COLO829 (cell line): ENCODE data around the gene ENOX2.
A peak's percentile ranks its signal among the peaks of the same experiment; 100 is the strongest.
"Not testable (repeated sequence)": the region's sequence is repeated elsewhere in the genome, so short reads cannot be mapped to it uniquely, and the experiment has no call there.

ENCODE experiments used
- DNase-seq: peaks from one replicate; pipeline ENCODE4 v3.0.0; 2012; ENCODE audit warnings: low spot score

ENOX2 gene

DNA sequence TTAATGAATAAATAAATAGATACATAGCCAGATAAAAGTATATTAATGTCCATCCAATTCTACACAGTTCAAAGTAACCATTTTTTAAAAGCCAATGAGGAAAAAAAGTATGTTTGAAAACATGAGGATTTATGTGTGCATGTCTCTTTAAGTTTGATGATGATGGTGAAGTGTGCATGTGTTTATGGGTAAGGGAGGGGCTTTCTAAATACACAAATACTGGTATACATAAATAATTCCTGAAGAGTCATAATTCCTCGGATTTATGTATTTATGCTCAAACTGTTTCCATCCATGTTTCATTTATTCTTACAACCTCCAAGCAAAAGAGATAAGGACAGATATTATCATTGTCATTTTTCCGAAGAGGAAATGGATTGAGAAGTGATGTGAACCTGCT is 75.4 kb downstream of the ENOX2 start:
- DNase-seq = no peak

DNA sequence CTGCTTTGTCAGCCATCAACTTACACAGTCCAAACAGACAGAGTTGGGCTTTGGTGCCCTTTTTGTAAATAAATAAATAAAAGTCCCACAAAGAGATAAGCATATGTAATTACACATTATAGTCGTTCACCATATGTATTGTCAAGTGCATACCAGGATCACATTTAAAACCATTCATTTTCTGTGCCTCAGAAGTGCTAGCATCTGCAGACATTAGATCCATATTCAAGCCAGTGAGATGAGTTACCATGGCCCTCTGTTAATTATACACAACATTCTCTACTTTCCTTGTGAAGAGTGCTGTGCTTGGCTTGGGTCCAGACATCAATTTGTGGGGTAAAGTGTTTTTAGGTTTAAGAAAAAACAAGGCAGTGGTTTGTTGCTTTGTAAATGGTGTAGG is 76.8 kb downstream of the ENOX2 start:
- DNase-seq = no peak

DNA sequence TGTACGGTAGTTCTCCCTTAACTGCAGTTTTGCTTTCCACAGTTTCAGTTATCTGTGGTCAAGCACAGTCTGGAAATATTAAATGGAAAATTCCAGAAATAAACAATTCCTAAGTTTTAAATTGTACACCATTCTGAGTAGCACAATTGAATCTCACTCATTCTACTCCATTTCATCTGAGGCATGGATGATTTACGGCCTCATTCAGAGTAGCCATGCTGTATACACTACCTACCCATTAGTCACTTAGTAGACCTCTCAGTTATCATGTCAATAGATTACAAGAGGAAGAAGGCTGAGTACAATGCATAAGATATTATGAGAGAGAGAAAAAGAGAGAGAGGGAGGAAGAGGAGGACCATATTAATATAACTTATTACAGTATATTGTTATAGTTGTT is 77.5 kb downstream of the ENOX2 start:
- no peak for DNase-seq

DNA sequence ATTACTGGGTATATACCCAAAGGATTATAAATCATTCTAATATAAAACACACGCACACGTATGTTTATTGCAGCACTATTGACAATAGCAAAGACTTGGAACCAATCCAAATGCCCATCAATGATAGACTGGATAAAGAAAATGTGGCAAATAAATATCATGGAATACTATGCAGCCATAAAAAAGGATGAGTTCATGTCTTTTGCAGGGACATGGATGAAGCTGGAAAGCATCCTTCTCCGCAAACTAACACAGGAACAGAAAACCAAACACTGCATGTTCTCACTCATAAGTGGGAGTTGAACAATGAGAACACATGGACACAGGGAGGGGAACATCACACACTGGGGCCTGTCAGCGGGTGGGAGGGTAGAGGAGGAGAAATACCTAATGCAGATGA is 83.6 kb downstream of the ENOX2 start:
- not testable (repeated sequence) for DNase-seq

DNA sequence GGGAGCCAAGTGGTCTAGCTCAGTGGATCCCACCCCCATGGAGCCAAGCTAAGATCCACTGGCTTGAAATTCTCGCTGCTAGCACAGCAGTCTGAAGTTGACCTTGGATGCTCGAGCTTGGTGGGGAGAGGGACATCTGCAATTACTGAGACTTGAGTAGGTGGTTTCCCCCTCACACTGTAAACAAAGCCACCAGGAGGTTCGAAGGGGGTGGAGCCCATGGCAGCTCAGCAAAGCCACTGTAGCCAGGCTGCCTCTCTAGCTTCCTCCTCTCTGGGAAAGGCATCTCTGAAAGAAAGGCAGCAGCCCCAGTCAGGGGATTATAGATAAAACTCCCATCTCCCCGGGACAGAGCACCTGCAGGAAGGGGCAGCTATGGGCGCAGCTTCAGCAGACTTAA is 89.1 kb downstream of the ENOX2 start:
- DNase-seq = not testable (repeated sequence)

DNA sequence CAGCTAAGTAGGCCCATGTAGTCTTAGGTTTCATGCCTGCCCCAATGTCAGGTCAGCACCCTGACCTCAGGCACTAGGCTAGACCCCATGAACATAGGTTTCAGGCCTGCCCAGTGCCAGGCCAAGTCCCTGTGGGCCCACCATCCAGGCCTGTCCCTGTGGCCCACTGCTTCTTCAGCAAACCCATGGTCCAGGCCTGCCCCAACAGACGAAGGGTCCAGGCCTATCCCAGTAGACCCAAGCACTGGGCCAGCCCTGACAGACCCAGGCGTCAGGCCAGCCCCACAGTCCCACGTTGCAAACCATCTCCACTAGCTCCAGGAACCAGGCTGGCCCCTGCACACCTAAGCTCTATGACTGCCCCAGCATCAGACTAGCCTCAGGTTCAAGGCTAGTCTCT is 92.4 kb downstream of the ENOX2 start:
- DNase-seq = no peak

DNA sequence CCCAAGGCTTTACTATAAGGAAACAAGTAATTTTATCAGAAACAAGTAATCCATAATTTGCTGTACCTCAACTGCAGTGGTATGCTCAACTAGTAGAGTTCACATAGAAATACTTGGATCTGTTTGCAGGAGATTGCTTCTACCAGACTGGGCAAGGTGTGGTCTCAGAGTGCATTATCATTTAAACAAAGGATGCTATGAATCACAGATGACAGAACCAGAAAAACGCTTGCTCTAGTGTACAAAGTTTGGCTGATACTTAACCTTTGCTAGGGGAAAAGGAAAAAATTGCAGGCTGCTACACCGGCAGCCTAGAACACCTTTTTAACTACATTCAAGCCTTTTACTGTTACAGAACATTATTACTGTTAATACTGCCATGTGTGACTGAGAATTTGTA is 97.1 kb downstream of the ENOX2 start:
- DNase-seq = no peak

DNA sequence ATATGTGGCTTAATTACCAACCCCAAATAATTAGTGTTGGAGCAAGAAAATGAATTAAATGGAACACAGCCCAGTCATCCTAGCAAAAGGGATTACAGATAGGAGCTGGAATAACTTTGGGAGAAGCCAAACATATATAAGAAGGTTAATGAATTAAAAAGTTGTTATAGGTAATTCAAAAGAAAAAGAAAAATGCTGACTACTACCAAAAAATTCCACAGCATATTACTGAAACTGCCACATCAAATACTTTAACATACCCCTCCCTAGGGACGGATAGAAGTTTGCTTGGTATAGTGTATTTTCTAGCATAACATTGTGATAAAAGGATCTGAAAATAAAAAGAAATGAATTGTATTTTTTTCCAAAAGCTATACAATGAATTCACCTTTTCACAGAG is 99.5 kb downstream of the ENOX2 start:
- no peak for DNase-seq

DNA sequence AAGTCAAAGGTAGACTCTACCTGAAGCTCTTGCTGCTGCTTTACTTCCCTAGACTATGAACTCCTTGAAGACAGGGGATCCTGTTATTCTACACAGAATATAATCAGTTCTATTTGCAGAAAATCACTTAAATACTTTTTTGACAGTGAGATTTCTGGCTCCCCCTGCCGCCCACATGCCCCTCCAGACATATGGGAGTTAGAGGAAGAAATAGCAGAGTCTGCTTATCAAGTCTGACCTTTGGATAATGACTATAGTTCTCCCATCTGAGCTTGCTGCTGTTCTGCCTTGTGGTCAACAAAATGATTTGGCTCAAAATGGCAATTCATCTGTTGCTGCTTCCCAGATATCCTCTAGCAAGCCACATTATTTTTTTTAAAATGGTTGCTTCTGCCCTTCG is 101.1 kb downstream of the ENOX2 start:
- DNase-seq = no peak

DNA sequence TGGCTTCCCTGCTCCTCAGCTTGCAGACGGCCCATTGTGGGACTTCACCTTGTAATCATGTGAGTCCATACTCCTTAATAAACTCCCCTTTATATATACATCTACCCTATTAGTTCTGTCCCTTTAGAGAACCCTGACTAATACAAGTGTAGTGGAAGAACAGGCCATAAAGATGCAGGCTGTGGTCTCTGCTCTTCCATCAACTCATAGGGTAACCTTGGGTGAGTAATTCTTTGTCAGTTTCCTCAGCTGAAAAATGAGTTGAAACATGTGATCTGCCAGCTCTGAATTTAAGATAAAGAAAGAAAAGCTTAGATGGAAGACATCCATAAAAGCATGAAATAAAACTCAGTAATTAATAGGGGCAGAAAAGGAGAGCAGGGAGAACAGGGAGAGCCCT is 103.6 kb downstream of the ENOX2 start:
- DNase-seq = no peak

DNA sequence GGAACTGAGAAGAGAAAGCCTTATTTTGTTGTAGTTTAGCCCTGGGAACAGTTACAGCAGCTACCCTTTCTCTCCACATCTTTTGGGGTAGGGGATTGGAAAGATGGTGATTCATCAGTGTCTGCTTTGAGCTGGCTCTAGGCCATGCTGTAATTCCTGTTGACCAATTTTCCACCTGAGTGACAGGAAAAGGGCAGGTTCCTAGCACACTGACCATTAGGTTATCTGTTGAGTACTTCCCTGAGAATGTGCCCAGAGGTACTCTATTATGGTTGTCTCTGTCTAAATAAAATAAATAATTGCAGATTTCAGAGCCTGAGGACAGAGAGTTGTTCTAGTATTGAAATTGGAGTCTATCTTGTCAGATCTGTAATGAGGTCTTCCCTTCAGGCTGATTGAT is 109.0 kb downstream of the ENOX2 start:
- DNase-seq = no peak

DNA sequence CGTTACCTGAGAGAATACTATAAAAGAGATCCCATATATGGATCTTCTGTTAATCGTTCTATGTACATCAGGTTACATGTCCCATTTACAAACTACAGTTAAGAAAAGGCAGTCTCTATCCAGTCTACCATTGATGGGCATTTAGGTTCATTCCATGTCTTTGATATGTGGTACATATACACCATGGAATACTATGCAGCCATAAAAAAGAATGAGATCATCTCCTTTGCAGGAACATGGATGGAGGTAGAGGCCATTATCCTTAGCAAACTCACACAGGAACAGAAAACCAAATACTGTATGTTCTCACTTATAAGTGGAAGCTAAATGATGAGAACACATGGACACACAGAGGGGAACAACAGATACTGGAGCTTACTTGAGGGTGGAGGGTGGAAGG is 111.1 kb downstream of the ENOX2 start:
- DNase-seq = not testable (repeated sequence)

DNA sequence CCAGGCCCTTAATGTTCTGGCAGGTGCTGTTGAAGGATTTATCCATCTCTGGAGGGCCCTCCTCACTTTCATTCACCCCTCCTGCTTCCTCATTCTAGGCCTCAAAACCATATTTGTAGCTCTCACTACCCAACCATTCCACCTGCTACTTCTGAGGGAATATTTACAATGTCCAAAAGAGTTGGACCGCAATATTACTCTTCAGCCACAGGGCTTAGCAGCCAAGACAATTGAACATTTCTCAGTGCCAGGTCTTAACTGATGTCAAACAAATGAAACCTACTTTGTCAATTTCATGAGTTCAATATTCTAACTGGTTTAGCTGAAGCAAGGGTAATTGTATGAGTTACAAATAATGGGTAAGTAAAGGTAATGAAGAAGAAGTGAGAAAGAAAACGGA is 113.2 kb downstream of the ENOX2 start:
- no peak for DNase-seq

DNA sequence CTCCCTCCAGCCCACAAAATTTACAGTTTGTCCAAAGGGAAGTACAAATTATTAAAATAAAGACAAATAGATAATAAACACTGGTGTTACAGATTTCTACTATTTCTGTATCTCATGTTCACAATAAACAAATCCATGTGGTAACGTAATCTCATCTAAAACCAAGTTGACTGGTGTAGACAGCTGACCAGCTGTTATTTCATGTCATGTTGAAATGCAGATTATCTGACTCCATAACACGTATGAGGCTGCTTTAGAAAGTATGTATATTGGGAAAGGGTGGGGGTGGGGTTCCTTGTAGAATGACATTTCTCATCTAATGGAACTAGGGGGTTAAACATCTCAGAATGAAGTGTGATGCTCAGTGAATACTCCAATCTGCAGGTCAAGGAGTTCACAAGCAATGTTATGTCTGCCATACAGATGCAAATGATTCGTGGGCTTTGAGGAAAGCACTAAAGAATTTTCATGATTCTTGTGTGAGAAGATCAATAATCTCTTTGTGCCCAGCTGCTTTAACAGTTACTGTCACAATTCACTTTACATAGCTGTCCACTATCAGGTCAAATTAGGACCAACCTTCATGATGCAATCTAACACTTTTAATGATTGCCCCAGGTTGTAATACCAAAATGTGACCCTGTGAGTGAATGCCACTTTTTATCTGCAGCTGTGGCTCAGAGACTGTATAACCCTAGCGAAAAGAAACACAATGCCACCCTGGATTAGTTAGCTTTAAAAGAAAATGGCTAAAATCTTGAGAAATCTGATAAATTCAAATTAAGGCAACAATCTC is 114.0 kb downstream of the ENOX2 start:
- DNase-seq = no peak

DNA sequence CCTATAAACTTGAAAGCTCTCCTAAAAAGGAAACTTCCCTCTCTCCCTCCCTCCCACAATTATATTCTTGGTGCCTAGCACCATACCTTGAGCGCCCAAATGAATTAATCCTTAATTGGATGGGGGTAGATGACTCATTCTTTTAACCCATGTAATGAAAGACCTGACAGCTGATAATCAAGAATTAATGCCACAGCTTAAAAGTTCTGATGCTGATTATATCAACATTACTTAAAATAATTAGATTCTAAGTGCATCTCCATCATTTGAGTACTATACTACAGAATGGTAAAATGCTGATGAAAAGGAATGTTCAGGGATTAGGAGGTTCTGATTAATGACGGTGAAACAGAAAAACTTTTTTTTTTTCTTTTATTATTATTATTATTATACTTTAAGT is 117.0 kb downstream of the ENOX2 start:
- DNase-seq = no peak

DNA sequence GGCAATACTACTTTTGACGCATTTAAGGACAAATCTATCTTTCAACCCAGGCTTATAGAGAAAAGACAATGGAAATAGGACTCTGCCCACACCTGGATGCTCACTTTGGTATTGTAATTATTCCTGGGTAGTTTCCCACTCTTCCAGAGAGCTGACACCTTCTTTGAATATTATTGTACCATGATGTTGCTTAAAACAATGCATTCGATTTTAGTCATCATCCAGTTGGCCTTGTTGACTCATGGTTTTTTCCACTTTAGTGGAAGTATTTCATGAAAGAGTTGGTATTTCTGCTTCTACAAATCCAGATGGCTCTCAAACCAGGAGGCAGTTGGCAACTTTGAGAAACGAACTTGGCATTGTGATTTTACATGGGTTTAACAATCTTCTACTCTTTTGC is 124.2 kb downstream of the ENOX2 start:
- DNase-seq = no peak

DNA sequence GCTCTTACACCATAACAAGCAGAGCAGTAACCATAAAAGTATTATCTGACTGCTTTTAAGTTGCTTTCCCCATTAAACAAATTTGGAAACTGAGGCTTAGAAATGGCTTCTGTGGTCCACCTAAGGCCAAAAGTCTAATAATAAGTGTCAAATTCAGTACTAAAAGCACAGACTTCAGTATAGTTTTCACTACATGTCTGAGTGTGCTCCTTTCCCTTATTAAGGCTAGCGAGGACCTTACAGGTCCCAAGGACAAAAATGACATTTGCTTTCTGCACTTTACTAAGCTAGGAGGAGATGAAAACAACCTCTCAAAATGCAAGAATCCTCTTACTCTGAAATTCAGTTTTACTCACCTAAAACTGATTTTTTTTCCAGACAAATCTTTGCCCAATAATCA is 127.2 kb downstream of the ENOX2 start:
- DNase-seq = no peak

DNA sequence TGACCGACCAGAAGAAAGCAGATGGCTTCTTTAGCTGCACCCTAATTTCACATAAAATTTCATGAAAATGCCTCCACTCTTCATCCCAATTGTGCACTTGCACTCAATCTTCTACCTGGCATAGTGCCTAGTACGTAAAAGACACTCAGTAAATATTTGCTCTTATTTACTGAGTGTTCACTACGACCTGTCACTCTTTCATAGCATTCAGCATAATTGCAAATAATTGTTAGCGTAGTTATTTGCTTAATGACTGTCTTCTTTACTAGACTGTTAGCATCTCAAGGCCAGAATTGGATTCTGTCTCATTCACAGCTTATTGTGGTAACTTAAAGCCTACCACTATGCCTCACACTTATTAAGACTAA is 130.2 kb downstream of the ENOX2 start:
- DNase-seq = no peak

DNA sequence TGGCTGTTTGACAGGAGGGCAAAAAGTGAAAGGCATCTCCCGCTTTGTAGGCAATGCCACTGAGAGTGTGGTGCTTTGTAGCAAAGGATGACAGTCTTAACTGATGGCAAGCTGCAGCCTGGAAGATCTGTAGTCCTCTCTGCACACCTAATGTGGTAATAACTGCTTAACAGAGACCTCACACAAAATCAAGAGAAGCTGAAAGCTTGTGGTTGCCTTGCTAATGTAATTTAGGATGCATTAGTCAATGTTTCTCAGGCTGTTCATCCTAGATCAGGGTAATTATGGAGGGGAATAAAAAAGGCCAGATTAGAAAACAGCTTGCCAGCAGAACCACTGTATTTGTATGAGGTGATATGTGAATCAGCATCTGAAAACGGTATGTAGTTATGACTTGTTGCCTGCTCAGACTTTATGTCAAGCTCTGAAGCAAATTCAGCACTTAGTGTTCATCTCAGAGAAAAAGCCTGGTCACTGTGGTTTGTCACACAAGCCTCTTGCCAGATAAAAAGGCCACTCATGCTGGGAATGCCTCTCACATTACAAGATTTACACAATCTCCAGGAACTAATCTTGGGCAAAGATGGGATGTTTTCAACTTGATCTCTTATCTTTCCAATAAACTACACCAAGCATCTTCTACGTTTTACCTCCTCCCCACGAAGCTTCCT is 130.8 kb downstream of the ENOX2 start:
- no peak for DNase-seq

DNA sequence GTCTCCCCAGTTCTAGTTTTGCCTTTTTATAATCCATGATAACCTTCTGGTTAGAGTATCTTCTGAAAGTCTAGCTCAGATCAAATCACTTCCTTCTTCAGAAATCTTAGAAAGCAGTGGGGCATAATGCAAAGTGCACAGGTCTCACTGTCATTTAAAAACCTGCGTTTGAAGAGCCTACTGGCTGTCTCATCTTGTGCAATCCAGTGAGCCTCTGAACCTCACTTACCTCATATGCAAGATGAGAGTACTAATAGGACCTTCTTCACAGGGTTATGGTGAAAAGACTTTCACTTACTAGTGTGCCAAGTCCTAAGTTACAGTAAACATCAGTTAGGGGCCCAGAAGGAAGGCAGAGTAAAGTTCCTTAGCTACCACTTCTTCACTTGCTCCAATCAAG is 131.4 kb downstream of the ENOX2 start:
- no peak for DNase-seq

DNA sequence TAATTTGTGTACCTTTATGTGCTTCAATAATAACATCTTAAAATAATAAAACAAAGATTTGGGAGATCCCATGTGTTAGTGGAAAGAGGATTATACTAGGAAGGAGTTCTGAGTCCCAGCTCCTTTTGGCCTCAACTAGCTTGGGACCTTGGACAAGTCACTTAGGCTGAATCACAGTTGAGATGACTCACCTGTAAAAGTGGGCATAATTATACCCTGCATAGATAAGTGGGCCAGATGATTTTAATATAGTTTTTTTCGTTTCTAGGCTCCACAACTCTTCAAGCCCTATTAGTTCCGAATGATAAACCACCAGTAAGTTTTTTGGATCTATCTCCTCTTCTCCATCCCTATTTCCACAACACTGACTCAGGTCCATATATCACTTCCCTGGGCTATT is 131.8 kb downstream of the ENOX2 start:
- DNase-seq = no peak

DNA sequence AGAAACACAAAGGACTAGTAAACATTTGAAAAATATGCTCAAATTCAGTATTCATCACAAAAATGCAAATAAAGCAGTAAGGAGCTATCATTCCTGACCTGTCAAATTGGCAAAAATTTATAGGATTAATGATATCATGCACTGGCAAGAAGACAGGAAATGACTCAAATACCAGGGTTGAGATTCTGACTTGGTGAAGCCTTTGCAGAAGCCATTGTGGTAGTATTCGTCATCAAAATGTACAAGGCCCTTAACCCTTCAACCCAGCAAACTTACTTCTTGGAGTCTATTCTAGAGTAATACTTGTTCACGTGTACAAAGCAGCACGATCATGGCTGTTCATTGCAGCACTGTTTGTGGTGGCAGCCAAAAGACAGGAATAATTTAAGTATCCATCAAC is 132.4 kb downstream of the ENOX2 start:
- peak; percentile 12 for DNase-seq

DNA sequence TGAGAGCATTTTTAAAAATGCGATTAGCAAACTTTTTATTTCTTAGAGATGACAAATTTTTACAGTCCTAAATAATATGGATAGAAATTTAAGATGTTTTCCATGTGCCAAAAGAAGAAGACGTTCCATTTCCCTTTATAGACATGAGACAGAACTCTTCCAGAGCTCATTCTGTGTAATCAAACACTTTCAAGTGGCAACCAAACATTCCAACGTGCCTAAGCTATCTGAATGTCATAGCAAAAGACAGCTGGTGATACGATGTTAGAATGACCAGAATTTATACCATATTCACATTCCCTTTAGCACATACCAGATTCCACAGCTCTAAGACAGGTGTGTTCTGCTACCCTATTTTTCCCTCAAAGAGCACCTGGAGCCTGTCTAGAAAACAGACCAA is 133.2 kb downstream of the ENOX2 start:
- no peak for DNase-seq

DNA sequence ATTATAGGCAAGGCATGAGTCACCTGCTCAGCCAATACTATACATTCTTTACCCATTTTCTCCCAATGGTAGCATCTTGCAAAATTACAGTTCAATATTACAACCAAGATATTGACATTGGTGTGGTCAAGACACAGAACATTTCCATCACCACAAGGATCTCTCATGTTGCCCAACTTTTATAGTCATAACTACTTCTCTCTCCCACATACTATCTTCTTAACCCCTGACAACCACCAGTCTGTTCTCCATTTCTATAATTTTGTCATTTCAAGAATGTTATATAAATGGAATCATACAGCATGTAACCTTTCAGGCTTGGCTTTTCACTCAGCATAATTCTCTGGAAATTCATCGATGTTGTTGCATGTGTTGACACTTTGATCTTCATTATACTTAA is 144.9 kb downstream of the ENOX2 start:
- no peak for DNase-seq
